ENCODE results near the gene OSTC. TPM values are rescaled to one million over a fixed set of nuclear protein-coding genes. Genes with fewer than 3 reads are reported as not detected.

The OSTC gene
- total and polyA plus RNA-seq, 12 donors = 21.8 to 113 (median 27.2) TPM

GRCh38 chr4:108628411-108628810 is 22.0 kb upstream of the OSTC start:
- peaks cover 0 to 15% (median 8%) of the 10 kb centered on the region in 9 donors for H3K4me1 ChIP-seq
- DNase-seq = no peak
- intact Hi-C loops (cut with DNase I) = loop anchor here in 1 of 10 donors (10.0 kb wide), 1 partner anchor 914 kb away; no protein-coding TSS in a partner anchor
- H3K36me3 ChIP-seq = peaks cover 0 to 100% (median 66%) of the 10 kb centered on the region in 9 donors
- no peak overlapping the region for H3K27ac ChIP-seq
- ATAC-seq = no peak
- H3K9me3 ChIP-seq = no peaks in the 10 kb centered on the region
- H3K27me3 ChIP-seq = no peaks in the 10 kb centered on the region
- TF ChIP-seq, protein P1, sequence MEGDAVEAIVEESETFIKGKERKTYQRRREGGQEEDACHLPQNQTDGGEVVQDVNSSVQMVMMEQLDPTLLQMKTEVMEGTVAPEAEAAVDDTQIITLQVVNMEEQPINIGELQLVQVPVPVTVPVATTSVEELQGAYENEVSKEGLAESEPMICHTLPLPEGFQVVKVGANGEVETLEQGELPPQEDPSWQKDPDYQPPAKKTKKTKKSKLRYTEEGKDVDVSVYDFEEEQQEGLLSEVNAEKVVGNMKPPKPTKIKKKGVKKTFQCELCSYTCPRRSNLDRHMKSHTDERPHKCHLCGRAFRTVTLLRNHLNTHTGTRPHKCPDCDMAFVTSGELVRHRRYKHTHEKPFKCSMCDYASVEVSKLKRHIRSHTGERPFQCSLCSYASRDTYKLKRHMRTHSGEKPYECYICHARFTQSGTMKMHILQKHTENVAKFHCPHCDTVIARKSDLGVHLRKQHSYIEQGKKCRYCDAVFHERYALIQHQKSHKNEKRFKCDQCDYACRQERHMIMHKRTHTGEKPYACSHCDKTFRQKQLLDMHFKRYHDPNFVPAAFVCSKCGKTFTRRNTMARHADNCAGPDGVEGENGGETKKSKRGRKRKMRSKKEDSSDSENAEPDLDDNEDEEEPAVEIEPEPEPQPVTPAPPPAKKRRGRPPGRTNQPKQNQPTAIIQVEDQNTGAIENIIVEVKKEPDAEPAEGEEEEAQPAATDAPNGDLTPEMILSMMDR (IDR thresholded peaks at IDR 0.05) = no peak
- H3K4me3 ChIP-seq = no peak overlapping the region

- Histone ChIP-seq H3K4me1 (no peaks in the 10 kb centered on the region), H3K9me3 (no peaks in the 10 kb centered on the region), H3K36me3 (peaks cover 0 to 65% (median 35%) of the 10 kb centered on the region in 9 donors), H3K4me3 (no peak overlapping the region), H3K27ac (no peak overlapping the region), H3K27me3 (no peaks in the 10 kb centered on the region)
- TF ChIP-seq, protein P1 (IDR thresholded peaks at IDR 0.05) = no peak
- ATAC-seq (no peak), DNase-seq (no peak)
- 88 to 96% methylated on average over 8 of the region's 8 CpGs for WGBS, 2 donors
- intact Hi-C loops (cut with DNase I) = no loop called here
Measured at GRCh38 chr4:108635070-108635655, 15.2 kb upstream of the OSTC start.

- no peaks in the 10 kb centered on the region for H3K27me3 ChIP-seq
- H3K4me1 ChIP-seq = no peaks in the 10 kb centered on the region
- 77 to 79% methylated on average over 1 of the region's 1 CpG for WGBS, 2 donors
- intact Hi-C loops (cut with DNase I) = no loop called here
- TF ChIP-seq, protein P1 (IDR thresholded peaks at IDR 0.05) = no peak
- H3K4me3 ChIP-seq = no peak overlapping the region
- no peak overlapping the region for H3K27ac ChIP-seq
- ATAC-seq (no peak), DNase-seq (no peak)
- H3K9me3 ChIP-seq = no peaks in the 10 kb centered on the region
- H3K36me3 ChIP-seq = peaks cover 0 to 54% (median 24%) of the 10 kb centered on the region in 9 donors
Measured at GRCh38 chr4:108636246-108636645, 14.2 kb upstream of the OSTC start.

DNA sequence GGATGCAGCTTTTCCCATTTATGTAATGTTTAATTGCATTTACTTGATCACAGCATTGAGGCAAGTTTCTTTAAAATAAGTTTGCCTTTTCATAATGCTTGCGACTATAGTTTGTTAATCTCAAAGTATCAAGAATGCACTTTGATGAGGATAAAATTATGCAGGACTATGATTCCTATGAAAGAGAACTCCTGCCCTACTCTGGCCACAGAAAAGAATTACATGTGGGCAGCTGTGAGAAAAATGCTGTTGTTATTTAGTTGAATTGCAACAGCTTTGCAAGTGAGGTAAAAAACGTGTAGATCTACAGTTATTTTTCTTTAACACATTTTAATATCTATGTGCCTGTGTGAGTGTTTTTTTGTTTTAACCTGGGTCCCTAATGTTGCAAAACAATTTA is 12.5 kb upstream of the OSTC start:
- H3K4me3 ChIP-seq = no peak overlapping the region
- H3K4me1 ChIP-seq = no peaks in the 10 kb centered on the region
- WGBS, 2 donors = 50 to 57% methylated on average over 2 of the region's 2 CpGs
- DNase-seq (no peak), ATAC-seq (no peak)
- H3K36me3 ChIP-seq = peaks cover 0 to 38% (median 17%) of the 10 kb centered on the region in 9 donors
- H3K27ac ChIP-seq = no peak overlapping the region
- TF ChIP-seq, protein P1 (IDR thresholded peaks at IDR 0.05) = peak in 1 of 9 donors; percentile 15
- H3K9me3 ChIP-seq = no peaks in the 10 kb centered on the region
- intact Hi-C loops (cut with DNase I) = no loop called here
- H3K27me3 ChIP-seq = no peaks in the 10 kb centered on the region

Data from heart right ventricle (tissue), 16 donors.